ENCODE data around the gene FN1. TPM values are rescaled to one million over a fixed set of nuclear protein-coding genes. Genes with fewer than 3 reads are reported as not detected.
A peak's percentile ranks its signal among the peaks of the same experiment; 100 is the strongest.

FN1 gene
- total RNA-seq, 6 experiments from 2014 or later, result 938 to 2,279 (median 1,324) TPM

- Histone ChIP-seq H3K27me3 (no peaks in the 10 kb centered on the region), H3K36me3 (peaks cover 32 to 100% (median 67%) of the 10 kb centered on the region in 4 donors), H3K27ac (no peak overlapping the region), H3K4me3 (no peak overlapping the region), H3K9me3 (no peaks in the 10 kb centered on the region), H3K4me1 (no peaks in the 10 kb centered on the region)
- ATAC-seq (peak in 1 of 4 donors; percentile 5), DNase-seq (no peak)
- 91% methylated on average over 7 of the region's 7 CpGs for WGBS (ENCODE audit: insufficient coverage, low coverage, low lambda C conversion rate, missing lambda C conversion rate)
- TF ChIP-seq, protein P1, sequence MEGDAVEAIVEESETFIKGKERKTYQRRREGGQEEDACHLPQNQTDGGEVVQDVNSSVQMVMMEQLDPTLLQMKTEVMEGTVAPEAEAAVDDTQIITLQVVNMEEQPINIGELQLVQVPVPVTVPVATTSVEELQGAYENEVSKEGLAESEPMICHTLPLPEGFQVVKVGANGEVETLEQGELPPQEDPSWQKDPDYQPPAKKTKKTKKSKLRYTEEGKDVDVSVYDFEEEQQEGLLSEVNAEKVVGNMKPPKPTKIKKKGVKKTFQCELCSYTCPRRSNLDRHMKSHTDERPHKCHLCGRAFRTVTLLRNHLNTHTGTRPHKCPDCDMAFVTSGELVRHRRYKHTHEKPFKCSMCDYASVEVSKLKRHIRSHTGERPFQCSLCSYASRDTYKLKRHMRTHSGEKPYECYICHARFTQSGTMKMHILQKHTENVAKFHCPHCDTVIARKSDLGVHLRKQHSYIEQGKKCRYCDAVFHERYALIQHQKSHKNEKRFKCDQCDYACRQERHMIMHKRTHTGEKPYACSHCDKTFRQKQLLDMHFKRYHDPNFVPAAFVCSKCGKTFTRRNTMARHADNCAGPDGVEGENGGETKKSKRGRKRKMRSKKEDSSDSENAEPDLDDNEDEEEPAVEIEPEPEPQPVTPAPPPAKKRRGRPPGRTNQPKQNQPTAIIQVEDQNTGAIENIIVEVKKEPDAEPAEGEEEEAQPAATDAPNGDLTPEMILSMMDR (IDR thresholded peaks at IDR 0.05), result no peak
- TF ChIP-seq POLR2A (IDR thresholded peaks at IDR 0.05), result no peak
- intact Hi-C loops (cut with DNase I), result no loop called here
Observed at GRCh38 chr2:215379039-215379438, 56.8 kb downstream of the FN1 start.

DNA sequence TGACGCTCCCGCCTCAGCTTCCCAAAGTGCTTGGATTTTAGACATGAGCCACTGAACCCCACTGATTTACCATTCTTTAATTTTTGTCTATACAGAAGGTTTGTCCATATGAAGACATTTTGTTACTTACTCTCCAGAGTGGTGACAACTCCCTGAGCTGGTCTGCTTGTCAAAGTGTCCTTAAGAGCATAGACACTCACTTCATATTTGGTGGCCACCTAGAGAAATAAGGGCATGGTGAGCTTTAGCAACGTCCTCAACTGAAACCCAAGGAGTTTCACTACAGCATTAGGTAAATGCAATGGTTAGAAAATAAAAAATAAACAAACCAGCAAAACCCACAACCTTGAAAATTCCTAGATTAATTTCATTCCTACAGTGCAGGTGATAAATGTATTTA, 57.8 kb downstream of the FN1 start:
- no peak for TF ChIP-seq POLR2A (IDR thresholded peaks at IDR 0.05)
- TF ChIP-seq, protein P1 (IDR thresholded peaks at IDR 0.05), result no peak
- WGBS (ENCODE audit: insufficient coverage, low coverage, low lambda C conversion rate, missing lambda C conversion rate), result 91% methylated on average over 3 of the region's 3 CpGs
- Histone ChIP-seq H3K27ac (no peak overlapping the region), H3K9me3 (no peaks in the 10 kb centered on the region), H3K4me1 (no peaks in the 10 kb centered on the region), H3K36me3 (peaks cover 28 to 100% (median 63%) of the 10 kb centered on the region in 4 donors), H3K27me3 (no peaks in the 10 kb centered on the region), H3K4me3 (no peak overlapping the region)
- ATAC-seq (no peak), DNase-seq (no peak)
- intact Hi-C loops (cut with DNase I), result no loop called here

GRCh38 chr2:215377283-215377682, 58.6 kb downstream of the FN1 start:
- intact Hi-C loops (cut with DNase I), result no loop called here
- H3K27ac ChIP-seq, result no peak overlapping the region
- no peaks in the 10 kb centered on the region for H3K9me3 ChIP-seq
- no peak for TF ChIP-seq POLR2A (IDR thresholded peaks at IDR 0.05)
- TF ChIP-seq, protein P1 (IDR thresholded peaks at IDR 0.05), result no peak
- H3K36me3 ChIP-seq, result peaks cover 29 to 100% (median 62%) of the 10 kb centered on the region in 4 donors
- no peaks in the 10 kb centered on the region for H3K4me1 ChIP-seq
- DNase-seq, result no peak
- 86% methylated on average over 1 of the region's 2 CpGs for WGBS (ENCODE audit: insufficient coverage, low coverage, low lambda C conversion rate, missing lambda C conversion rate)
- H3K4me3 ChIP-seq, result no peak overlapping the region
- peak in 3 of 4 donors; percentile 3 to 9 (median 5) for ATAC-seq
- H3K27me3 ChIP-seq, result no peaks in the 10 kb centered on the region

DNA sequence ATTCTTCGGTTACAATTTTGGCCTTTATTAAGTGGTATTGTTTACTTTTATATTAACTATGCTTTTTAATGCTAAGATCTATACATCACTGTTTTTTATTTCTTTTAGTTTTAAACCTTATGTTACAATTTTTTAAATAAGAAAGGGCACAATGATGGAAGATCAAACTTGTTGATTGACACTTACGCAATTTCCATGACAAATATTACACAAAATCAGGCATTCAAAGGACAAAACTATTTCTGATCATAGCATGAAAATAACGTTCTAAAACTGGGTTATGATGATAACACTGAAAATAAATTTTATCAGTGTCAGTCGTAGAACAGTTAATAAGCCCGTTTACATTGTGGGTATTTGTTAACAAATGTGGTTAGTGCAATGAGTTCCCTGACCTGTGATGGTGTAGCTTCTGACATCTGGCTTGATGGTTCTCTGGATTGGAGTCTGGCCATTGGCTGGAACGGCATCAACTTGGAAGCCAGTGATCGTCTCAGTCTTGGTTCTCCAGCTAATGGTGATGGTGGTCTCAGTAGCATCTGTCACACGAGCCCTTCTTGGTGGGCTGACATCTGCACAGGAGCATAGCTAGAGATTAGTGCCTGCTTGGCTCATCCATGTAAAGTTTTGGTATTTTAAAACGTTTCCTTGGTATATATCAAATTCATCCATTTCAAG, 59.6 kb downstream of the FN1 start:
- Histone ChIP-seq H3K27ac (no peak overlapping the region), H3K4me3 (no peak overlapping the region), H3K4me1 (no peaks in the 10 kb centered on the region), H3K36me3 (peaks cover 30 to 100% (median 62%) of the 10 kb centered on the region in 4 donors), H3K27me3 (no peaks in the 10 kb centered on the region), H3K9me3 (no peaks in the 10 kb centered on the region)
- intact Hi-C loops (cut with DNase I), result no loop called here
- DNase-seq (no peak), ATAC-seq (peak in 1 of 4 donors; percentile 9)
- TF ChIP-seq, protein P1 (IDR thresholded peaks at IDR 0.05), result no peak
- no peak for TF ChIP-seq POLR2A (IDR thresholded peaks at IDR 0.05)
- 56% methylated on average over 9 of the region's 9 CpGs for WGBS (ENCODE audit: insufficient coverage, low coverage, low lambda C conversion rate, missing lambda C conversion rate)
